ENCODE measurements around the gene MMD. TPM values are rescaled to one million over a fixed set of nuclear protein-coding genes. Genes with fewer than 3 reads are reported as not detected.
"Not testable (repeated sequence)": the region's sequence is repeated elsewhere in the genome, so short reads cannot be mapped to it uniquely, and the experiment has no call there.

Gene MMD
- total RNA-seq, 1 donor from 2014 or later: 22.9 TPM

- H3K4me1 ChIP-seq: no peaks in the 10 kb centered on the region
- no peak overlapping the region for H3K27ac ChIP-seq
- TF ChIP-seq CTCF (IDR thresholded peaks at IDR 0.05): no peak
- H3K4me3 ChIP-seq: no peak overlapping the region
- intact Hi-C loops (cut with DNase I): no loop called here
- no peaks in the 10 kb centered on the region for H3K27me3 ChIP-seq
- no peak for DNase-seq (ENCODE audit: low spot score in 2 of 2)
- peaks cover 3 to 9% of the 10 kb centered on the region in 2 donors for H3K36me3 ChIP-seq
- no peaks in the 10 kb centered on the region for H3K9me3 ChIP-seq
Observed at GRCh38 chr17:55395803-55396505, 25.7 kb downstream of the MMD start.

GRCh38 chr17:55394357-55395021 is 27.1 kb downstream of the MMD start:
- H3K9me3 ChIP-seq: no peaks in the 10 kb centered on the region
- H3K4me3 ChIP-seq: no peak overlapping the region
- H3K27ac ChIP-seq: no peak overlapping the region
- DNase-seq (ENCODE audit: low spot score in 2 of 2): no peak
- TF ChIP-seq CTCF (IDR thresholded peaks at IDR 0.05): no peak
- no peaks in the 10 kb centered on the region for H3K27me3 ChIP-seq
- H3K36me3 ChIP-seq: peaks cover 3 to 4% of the 10 kb centered on the region in 2 donors
- no peaks in the 10 kb centered on the region for H3K4me1 ChIP-seq
- intact Hi-C loops (cut with DNase I): no loop called here

GRCh38 chr17:55391764-55392467 is 29.7 kb downstream of the MMD start:
- Histone ChIP-seq H3K4me1 (no peaks in the 10 kb centered on the region), H3K9me3 (no peaks in the 10 kb centered on the region), H3K27ac (no peak overlapping the region), H3K27me3 (no peaks in the 10 kb centered on the region), H3K4me3 (no peak overlapping the region), H3K36me3 (peaks cover 0 to 3% of the 10 kb centered on the region in 2 donors)
- no peak for DNase-seq (ENCODE audit: low spot score in 2 of 2)
- no peak for TF ChIP-seq CTCF (IDR thresholded peaks at IDR 0.05)
- intact Hi-C loops (cut with DNase I): no loop called here

GRCh38 chr17:55391244-55391757 is 30.3 kb downstream of the MMD start:
- TF ChIP-seq CTCF (IDR thresholded peaks at IDR 0.05): no peak
- intact Hi-C loops (cut with DNase I): no loop called here
- H3K27me3 ChIP-seq: no peaks in the 10 kb centered on the region

GRCh38 chr17:55390364-55390977 is 31.2 kb downstream of the MMD start:
- no peaks in the 10 kb centered on the region for H3K27me3 ChIP-seq
- no peak for DNase-seq (ENCODE audit: low spot score in 2 of 2)
- intact Hi-C loops (cut with DNase I): no loop called here
- no peak overlapping the region for H3K27ac ChIP-seq
- no peak overlapping the region for H3K4me3 ChIP-seq
- TF ChIP-seq CTCF (IDR thresholded peaks at IDR 0.05): no peak
- no peaks in the 10 kb centered on the region for H3K9me3 ChIP-seq
- H3K4me1 ChIP-seq: no peaks in the 10 kb centered on the region
- H3K36me3 ChIP-seq: peaks cover 0 to 3% of the 10 kb centered on the region in 2 donors

More at GRCh38 chr17:55391244-55391757, 30.3 kb downstream of the MMD start:
- H3K27ac ChIP-seq: no peak overlapping the region
- DNase-seq (ENCODE audit: low spot score in 2 of 2): no peak
- H3K4me3 ChIP-seq: no peak overlapping the region
- H3K9me3 ChIP-seq: no peaks in the 10 kb centered on the region
- peaks cover 0 to 3% of the 10 kb centered on the region in 2 donors for H3K36me3 ChIP-seq
- H3K4me1 ChIP-seq: no peaks in the 10 kb centered on the region

- H3K9me3 ChIP-seq; DNase-seq (ENCODE audit: low spot score in 2 of 2); intact Hi-C loops (cut with DNase I): not testable (repeated sequence)
Observed at GRCh38 chr17:55389715-55390114, 31.9 kb downstream of the MMD start.

More at GRCh38 chr17:55389715-55390114, 31.9 kb downstream of the MMD start:
- H3K36me3 ChIP-seq, H3K27me3 ChIP-seq, H3K4me1 ChIP-seq, H3K27ac ChIP-seq, H3K4me3 ChIP-seq: not testable (repeated sequence)
